Activated T-helper 2 cell treated with anti-CD3 and anti-CD28 coated beads, Interferon-gamma antibody, Interleukin-2, Interleukin-4, amounts not matched to agents 10 μg/mL and 5 μg/mL and 100 μg/mL, durations not matched to agents 14 hours and 24 hours and 36 hours (primary cell): ENCODE results near the gene GNAI2. TPM values are rescaled to one million over a fixed set of nuclear protein-coding genes. Genes with fewer than 3 reads are reported as not detected.

Experiments used
- DNase-seq: peaks from one replicate; pipeline ENCODE4 v3.0.0; 2021; ENCODE audit warnings: low spot score
- H3K27ac Mint-ChIP-seq: one replicate; pipeline ENCODE4 v1.8.0; 2021; ENCODE audit warnings: mixed read lengths
- H3K27me3 Mint-ChIP-seq: one replicate; pipeline ENCODE4 v1.8.0; 2021; ENCODE audit warnings: low read depth, mixed read lengths
- H3K36me3 Mint-ChIP-seq: one replicate; pipeline ENCODE4 v1.8.0; 2021; ENCODE audit warnings: low read depth, mixed read lengths
- H3K4me1 Mint-ChIP-seq: one replicate; pipeline ENCODE4 v1.8.0; 2021; ENCODE audit warnings: low read depth, mixed read lengths
- H3K4me3 Mint-ChIP-seq: one replicate; pipeline ENCODE4 v1.8.0; 2021; ENCODE audit warnings: low read depth, mild to moderate bottlenecking, moderate library complexity, mixed read lengths
- H3K9me3 Mint-ChIP-seq: one replicate; pipeline ENCODE4 v1.8.0; 2021; ENCODE audit warnings: mixed read lengths
- intact Hi-C: fragments of 100-400 bp; cut with micrococcal nuclease; formaldehyde crosslinking; loops from one replicate; pipeline ENCODE4 v1.15.1; 2023
- total RNA-seq: library from RNA; stranded (reverse); gene quantifications from 2 replicates; pipeline ENCODE4 v1.2.3, GENCODE V29; 2022

GNAI2 gene
- total RNA-seq, 1 donor from 2014 or later = 269 TPM

DNA sequence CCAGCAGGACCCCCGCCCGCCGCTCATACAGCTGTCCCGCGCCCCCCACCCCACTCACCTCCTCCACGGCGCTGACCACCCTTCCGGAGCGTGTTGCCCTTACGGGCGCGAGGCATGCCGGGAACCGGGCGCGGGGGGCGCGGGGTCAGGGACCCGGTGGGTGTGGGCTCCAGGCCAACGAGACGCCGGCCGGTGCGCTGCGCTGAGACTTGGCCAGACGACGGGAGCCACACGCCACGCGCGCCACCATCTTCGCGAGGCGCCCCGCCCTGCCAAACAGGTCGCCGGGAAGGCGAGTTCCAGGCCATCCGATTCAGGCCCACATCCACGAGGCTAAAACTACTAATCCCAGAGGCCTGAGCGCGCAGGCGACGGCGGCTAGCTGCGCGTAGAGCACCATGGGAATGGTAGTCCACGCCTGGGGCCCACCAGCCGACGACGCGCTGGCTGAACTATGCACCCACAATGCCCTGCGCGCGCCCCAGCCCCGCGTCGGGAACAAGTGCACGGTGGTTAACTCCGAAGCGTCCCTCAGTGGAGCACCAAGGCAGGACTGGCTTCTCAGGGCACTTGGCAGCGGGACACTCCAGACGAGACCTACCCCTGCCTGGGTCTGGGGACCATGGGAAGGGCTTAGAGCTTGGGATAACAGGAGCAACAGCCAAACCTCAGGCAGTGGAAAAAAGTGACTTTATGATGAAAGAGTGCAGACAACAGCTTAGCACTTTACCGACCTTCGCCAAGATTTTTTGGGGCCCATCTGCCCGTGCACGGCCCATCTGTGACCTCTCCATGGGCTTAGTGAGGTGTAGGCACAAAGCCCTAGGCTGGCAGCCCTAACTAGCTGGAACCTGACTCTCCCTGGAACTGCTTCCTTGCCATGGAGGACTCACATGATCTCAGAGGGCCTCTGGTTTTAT lies 56.4 kb downstream of the GNAI2 start, which contains the start of gene IFRD2:
Gene IFRD2 (minus strand): TSS at position 271 of the 920 bp plus-strand sequence. CDS start 155 bp downstream, at position 116.
- intact Hi-C loops = loop anchor here (1.0 to 10.0 kb wide), 3 partner anchors 45 to 358 kb away; partner anchors contain the start of gene TMEM115
- Mint-ChIP-seq H3K4me3 (peak within 1 kb of the TSS; percentile 95), H3K27ac (peak within 1 kb of the TSS; percentile 96), H3K36me3 (peaks cover 41% of the 10 kb centered on the region), H3K9me3 (no peaks in the 10 kb centered on the region), H3K4me1 (peaks cover 9% of the 10 kb centered on the region), H3K27me3 (no peaks in the 10 kb centered on the region)
- peak; percentile 96 for DNase-seq

DNA sequence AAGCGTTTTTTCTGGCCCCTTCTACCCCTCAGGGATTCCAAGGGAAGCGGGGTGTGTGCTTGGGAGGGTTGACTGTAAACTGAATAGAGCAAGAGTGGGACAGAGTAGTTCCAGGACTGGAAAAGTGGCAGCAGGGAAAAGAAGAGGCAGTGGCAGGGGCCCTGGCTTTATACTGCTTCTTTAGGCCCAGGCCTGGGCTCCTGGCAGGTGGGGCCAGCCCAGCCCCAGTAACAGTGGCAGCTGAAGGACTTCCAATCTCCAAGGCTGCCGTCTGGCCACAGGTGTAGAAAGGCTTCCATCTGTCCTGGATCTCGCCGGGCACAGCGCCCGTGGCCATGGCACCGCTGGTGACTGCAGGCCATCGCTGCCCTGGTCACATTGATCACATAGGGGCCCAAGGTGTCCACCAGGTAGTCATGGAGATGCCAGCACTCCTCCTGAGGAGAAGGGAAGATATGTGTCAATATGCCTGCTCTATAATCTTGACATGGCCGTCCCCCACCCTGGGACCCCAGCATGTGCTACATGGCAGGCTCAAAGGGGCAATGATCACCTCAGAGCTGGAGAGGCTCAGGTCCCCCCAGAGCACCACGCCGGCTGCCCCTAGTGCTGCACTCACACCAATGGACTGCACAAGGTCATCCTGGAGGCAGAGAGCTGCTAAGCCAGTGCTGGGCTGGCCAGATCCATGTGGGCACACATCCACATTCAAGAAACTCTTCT lies 57.2 kb downstream of the GNAI2 start:
- no peaks in the 10 kb centered on the region for H3K27me3 Mint-ChIP-seq
- H3K4me3 Mint-ChIP-seq = peak overlapping the region; percentile 95
- peaks cover 33% of the 10 kb centered on the region for H3K36me3 Mint-ChIP-seq
- intact Hi-C loops = loop anchor here (2.0 to 10.0 kb wide), 2 partner anchors 66 to 358 kb away; partner anchors contain the start of gene TMEM115
- H3K9me3 Mint-ChIP-seq = no peaks in the 10 kb centered on the region
- peak overlapping the region; percentile 96 for H3K27ac Mint-ChIP-seq
- no peak for DNase-seq
- peaks cover 13% of the 10 kb centered on the region for H3K4me1 Mint-ChIP-seq

DNA sequence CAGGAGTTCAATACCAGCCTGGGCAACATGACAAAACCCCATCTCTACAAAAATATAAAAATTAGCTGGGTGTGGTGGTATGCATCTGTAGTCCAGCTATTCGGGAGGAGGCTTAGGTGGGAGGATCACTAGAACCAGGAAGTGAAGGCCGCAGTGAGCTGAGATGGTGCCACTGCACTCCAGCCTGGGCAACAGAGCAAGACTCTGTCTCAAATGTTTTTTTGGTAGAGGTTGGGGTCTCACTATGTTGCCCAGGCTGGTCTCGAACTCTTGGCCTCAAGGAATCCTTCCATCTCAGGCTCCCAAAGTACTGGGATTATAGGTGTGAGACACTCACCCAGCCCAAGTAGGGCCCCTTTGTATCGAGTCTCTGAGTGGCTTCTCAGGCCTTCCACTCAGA lies 58.1 kb downstream of the GNAI2 start:
- Mint-ChIP-seq H3K36me3 (peaks cover 26% of the 10 kb centered on the region), H3K4me3 (no peak overlapping the region), H3K4me1 (peaks cover 14% of the 10 kb centered on the region), H3K27ac (no peak overlapping the region), H3K27me3 (no peaks in the 10 kb centered on the region), H3K9me3 (no peaks in the 10 kb centered on the region)
- DNase-seq = no peak
- intact Hi-C loops = loop anchor here (10.0 kb wide), 1 partner anchor 359 kb away; no protein-coding TSS in a partner anchor

DNA sequence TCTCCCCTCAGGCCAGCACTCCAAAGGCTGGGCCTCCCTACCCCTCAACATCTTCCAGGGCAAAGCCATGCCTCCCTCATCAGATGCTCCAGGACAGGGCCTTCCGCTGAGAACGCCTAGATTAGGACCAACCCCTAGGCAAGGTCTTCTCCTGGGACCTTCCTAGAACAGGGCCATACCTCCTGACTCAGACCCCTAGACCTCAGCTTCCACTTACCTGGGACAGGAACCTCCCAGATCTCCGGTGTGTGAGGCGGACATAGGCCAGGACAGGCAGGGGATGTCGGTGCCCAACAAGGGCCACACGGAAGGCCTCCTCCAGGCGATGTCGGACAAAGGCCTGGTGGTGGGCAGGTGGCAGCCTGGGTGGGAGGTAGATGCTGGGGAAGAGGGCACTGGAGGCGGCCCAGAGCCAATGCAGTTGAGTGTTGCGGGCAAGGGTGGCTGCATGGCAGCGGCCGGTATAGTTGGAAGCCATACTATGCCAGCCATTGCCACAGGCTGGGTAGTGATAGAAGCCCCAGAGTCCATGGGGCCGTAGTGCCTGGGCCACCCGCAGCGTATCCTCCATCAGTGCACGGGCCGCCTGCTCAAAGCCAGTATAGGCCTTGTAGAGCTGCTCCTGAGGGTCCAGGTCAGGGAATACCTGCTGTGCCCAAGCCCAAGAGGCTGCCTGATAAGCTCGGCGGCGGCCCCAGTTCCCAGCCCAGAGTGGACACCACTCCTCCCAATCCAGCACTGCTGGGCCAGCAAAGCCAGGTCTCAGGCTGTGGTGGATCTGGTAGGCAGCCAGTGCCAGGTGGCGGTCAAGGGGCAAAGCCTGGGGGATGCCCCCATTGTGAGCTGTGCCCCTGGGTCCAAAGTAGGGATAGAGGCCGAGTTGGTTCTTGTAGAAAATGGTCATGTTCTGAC lies 58.7 kb downstream of the GNAI2 start:
- Mint-ChIP-seq H3K27ac (no peak overlapping the region), H3K9me3 (no peaks in the 10 kb centered on the region), H3K27me3 (no peaks in the 10 kb centered on the region), H3K4me3 (no peak overlapping the region), H3K36me3 (peaks cover 19% of the 10 kb centered on the region), H3K4me1 (peaks cover 14% of the 10 kb centered on the region)
- no peak for DNase-seq
- intact Hi-C loops = loop anchor here (10.0 kb wide), 1 partner anchor 360 kb away; no protein-coding TSS in a partner anchor

DNA sequence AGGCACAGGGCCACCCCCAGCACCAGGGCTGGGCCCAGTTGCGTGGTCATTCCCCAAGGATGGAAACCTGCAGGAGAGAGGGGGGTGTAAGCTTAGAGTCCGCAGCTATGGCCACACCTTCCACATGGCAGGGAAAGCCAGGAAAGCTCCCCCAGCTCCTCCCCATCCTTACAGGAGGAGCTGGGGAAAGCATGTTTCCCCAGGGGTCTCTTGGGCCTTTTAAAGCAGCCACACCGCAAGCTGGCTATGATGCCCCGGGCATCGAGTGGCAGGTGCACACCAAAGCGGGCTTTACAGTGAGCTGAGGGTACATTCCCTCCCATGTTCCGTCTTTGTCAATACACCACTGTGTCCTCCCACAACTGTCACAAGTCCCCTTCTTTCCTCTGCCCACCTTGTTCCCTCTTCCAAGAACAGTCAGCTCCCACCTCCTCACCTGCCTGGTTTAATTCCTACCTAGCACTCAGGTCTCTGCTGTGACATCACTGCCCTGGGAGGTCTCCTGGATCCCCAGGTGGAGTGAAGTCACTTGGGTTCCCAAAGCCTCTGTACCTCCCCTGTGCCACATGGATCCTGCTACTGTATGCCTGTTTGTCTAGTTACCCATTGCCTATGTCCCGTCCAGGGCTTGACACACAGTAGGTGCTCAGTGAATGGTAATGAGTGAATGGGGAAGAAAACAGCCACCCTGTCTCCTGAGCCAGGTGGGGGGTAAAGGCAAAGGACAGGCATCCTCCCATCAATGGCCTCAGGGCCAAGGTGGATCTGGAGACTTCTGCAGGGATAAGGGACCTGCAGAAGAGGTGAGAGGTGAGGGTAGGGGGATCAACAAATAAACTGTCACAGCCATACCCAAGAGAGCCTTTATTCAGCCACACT lies 59.8 kb downstream of the GNAI2 start:
- H3K27me3 Mint-ChIP-seq = no peaks in the 10 kb centered on the region
- intact Hi-C loops = loop anchor here (10.0 kb wide), 1 partner anchor 361 kb away; no protein-coding TSS in a partner anchor
- peaks cover 23% of the 10 kb centered on the region for H3K4me1 Mint-ChIP-seq
- H3K4me3 Mint-ChIP-seq = peak overlapping the region; percentile 20
- H3K36me3 Mint-ChIP-seq = peaks cover 10% of the 10 kb centered on the region
- DNase-seq = no peak
- no peak overlapping the region for H3K27ac Mint-ChIP-seq
- H3K9me3 Mint-ChIP-seq = no peaks in the 10 kb centered on the region

DNA sequence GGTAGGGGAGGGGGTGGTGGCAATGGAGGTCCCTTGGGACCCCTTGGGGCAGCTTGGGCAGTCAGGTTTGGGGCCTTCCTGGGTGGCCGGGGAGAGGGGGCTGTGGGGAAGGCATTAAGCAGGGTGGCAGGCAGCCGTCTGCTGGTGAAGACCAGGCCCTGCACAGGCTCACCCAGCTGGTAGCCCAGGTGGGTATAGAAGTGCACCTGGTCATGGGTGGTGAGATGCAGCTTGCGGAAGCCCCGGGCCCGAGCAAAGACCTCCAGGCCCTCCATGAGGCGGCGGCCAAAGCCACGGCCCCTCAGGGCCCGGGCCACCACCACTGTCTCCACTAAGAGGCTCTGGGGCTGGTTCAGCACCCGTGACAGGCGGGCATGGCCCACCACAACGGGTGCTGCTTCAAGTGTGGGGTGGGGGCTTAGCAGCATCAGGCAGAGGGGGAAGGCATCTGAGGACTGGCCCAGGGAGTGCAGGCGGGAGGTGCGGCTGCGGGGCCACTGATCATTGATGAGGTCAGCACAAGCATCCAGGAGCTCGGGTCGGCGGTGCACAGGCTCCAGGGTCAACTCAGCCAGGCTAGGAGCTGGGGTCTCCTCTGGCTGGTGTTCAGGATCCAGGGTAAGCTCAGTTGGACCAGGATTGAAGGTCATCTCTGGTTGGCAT lies 60.8 kb downstream of the GNAI2 start:
- peak overlapping the region; percentile 98 for H3K4me3 Mint-ChIP-seq
- no peaks in the 10 kb centered on the region for H3K27me3 Mint-ChIP-seq
- peaks cover 3% of the 10 kb centered on the region for H3K36me3 Mint-ChIP-seq
- DNase-seq = no peak
- H3K27ac Mint-ChIP-seq = no peak overlapping the region
- intact Hi-C loops = loop anchor here (10.0 kb wide), 1 partner anchor 362 kb away; no protein-coding TSS in a partner anchor
- H3K4me1 Mint-ChIP-seq = peaks cover 23% of the 10 kb centered on the region
- no peaks in the 10 kb centered on the region for H3K9me3 Mint-ChIP-seq

DNA sequence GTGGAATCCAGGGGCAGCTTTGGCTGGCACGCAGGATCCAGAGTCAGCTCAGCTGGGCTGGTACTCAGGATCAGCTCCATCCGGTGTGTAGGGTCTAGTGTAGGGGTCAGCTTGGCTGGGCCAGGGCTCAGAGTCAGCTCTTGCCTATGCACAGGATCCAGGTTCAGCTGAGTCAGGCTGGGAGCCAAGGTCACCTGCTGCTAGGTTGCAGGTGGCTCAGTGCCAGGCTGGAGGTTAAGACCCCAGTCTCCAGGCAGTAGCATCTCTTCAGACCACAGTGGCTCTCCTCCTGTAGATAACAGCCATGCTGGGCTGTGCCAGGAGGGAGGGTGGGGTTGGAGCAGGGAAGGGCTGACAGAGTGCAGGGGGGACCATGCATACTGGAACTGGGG lies 61.4 kb downstream of the GNAI2 start:
- intact Hi-C loops = loop anchor here (10.0 kb wide), 1 partner anchor 363 kb away; no protein-coding TSS in a partner anchor
- no peaks in the 10 kb centered on the region for H3K9me3 Mint-ChIP-seq
- H3K36me3 Mint-ChIP-seq = peaks cover 3% of the 10 kb centered on the region
- H3K27me3 Mint-ChIP-seq = no peaks in the 10 kb centered on the region
- no peak overlapping the region for H3K27ac Mint-ChIP-seq
- peaks cover 23% of the 10 kb centered on the region for H3K4me1 Mint-ChIP-seq
- no peak for DNase-seq
- H3K4me3 Mint-ChIP-seq = peak overlapping the region; percentile 98

DNA sequence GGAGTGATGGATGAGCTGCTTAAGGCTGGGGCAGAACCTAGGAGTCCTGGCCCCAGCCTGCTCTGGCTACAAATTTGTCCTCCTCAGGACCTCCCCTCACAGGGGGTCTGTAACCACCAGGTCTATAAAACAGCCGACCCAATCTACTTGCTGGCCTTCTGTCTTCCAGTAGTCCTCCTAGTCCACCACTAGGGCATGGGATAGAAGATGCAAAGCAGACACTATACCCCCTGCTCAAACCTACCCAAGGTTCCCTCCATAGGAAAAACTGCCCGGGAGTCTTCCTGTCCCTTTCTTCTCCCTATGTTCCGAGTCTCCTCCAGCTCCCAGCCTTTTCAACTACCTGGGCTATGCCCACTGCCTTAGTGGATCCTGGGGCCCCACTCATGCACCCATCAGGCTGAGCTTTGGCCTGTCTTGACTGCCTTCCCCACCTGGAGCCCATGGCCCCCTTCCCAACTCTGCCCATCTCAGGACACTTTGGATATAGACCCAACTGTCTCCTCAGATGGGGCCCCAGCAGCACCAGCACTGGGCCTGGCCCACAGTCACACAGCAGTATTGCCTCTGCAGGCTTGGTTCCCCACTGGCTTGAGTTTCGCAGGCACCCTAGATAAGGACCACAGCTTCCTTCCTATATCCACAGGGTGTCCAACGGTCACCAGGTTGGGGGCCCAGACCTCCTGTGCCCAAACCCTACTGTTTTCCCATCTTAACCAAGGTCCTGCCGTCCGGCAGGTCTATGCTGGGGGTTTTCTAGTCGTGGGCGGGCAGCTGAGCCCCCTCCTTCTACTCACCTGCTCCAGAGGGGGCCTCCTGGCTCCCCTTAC lies 62.1 kb downstream of the GNAI2 start:
- Mint-ChIP-seq H3K27ac (peak overlapping the region; percentile 39), H3K4me1 (peaks cover 17% of the 10 kb centered on the region), H3K36me3 (peaks cover 3% of the 10 kb centered on the region), H3K9me3 (no peaks in the 10 kb centered on the region), H3K27me3 (no peaks in the 10 kb centered on the region), H3K4me3 (peak overlapping the region; percentile 98)
- intact Hi-C loops = loop anchor here (2.0 to 10.0 kb wide), 5 partner anchors 31 to 363 kb away; partner anchors contain the start of genes CYB561D2, GNAI2, NPRL2 and TUSC2
- no peak for DNase-seq

DNA sequence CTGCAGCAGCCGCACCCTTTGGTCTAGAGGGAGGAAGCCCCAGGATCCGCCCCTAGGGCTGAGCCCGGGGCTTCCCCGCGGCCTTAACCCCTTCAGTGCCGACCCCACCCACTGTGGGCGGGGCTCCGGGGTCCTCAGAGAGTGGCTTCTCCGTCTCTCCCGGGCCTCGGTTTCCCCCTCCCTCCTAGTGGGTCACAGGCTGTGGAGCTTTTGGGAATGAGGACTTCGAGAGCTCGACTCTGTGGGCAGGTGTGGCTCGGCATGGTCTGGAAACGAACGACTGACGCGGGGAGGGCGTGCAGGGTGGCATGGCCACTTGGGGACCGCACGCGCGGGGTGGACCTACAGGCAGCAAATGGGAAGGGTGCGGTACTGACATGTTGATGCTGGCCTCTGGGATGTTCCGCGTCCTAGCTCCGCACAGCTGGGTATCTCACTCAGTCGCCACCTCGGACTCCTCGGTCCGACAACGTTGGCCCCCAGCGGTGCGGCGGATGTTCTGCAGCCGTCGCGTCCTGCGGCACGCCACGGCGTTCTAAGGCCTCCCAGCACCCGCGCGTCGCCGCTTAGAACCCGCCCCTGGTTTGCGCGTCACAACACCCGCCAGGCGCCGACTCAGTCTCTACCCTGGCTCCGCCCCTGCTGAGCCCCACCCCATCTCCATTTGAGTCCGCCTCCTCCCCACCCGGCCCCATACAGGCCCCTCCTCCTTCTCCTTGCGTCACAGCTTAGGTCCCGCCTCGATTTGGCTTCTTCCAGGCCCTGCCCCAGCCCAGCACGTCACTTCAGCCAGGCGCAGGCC lies 63.0 kb downstream of the GNAI2 start, which contains the start of the genes HYAL3 and NAA80:
Gene HYAL3 (minus strand): TSS at position 570 of the 802 bp plus-strand sequence. CDS start 3,803 bp downstream, outside the sequence.
Gene NAA80 (minus strand): TSS at position 570 of the 802 bp plus-strand sequence. CDS start 1,942 bp downstream, outside the sequence.
- Mint-ChIP-seq H3K36me3 (peaks cover 3% of the 10 kb centered on the region), H3K27me3 (no peaks in the 10 kb centered on the region), H3K4me1 (peaks cover 17% of the 10 kb centered on the region), H3K4me3 (peak within 1 kb of the TSS; percentile 98), H3K9me3 (no peaks in the 10 kb centered on the region), H3K27ac (peak within 1 kb of the TSS; percentile 93)
- intact Hi-C loops = loop anchor here (1.0 to 10.0 kb wide), 7 partner anchors 22 to 364 kb away; partner anchors contain the start of genes CYB561D2, GNAI2, NPRL2 and TUSC2
- peak; percentile 99 for DNase-seq
